ENCODE data around the gene MS4A10. TPM values are rescaled to one million over a fixed set of nuclear protein-coding genes. Genes with fewer than 3 reads are reported as not detected.

MS4A10 gene
- total and polyA plus RNA-seq, 2 experiments from 2014 or later, result not detected

DNA sequence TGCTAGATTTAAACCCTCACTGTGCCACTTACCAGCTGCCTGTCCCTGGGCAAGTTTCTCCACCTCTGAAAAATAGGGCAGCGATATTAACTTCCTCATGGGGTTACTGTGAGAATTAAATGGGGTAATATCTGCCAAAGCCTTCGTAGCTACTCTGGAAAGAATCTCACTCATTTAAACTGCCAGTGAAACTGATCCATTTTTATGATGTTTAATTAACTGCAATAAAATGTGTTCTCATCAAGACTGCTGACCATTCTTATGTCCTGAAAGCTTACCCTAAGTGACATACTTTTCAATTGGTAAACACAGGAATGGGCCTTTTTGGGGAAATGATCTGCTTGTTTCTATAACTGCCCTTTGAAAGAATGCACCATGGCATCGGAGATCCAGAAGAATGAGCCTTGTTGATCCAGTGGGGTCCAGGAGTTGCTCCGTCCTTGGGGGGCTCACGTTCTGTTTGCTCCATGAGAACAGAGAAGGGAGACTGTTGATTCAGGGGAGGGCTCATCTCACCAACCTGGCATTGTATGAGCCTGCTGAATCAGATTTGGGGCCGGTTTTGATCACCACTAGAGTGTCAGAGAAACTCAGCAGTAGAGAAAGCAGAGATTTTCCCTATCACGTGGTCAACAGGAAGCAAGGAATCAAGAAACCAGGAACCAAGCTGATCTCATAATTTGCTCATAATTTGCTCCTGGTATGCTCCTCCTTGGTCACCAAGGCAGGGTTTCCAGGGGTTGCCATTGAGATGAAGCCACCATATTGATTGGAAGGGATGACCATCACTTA, 49.8 kb downstream of the MS4A10 start (continued):
- TF ChIP-seq, protein P1, sequence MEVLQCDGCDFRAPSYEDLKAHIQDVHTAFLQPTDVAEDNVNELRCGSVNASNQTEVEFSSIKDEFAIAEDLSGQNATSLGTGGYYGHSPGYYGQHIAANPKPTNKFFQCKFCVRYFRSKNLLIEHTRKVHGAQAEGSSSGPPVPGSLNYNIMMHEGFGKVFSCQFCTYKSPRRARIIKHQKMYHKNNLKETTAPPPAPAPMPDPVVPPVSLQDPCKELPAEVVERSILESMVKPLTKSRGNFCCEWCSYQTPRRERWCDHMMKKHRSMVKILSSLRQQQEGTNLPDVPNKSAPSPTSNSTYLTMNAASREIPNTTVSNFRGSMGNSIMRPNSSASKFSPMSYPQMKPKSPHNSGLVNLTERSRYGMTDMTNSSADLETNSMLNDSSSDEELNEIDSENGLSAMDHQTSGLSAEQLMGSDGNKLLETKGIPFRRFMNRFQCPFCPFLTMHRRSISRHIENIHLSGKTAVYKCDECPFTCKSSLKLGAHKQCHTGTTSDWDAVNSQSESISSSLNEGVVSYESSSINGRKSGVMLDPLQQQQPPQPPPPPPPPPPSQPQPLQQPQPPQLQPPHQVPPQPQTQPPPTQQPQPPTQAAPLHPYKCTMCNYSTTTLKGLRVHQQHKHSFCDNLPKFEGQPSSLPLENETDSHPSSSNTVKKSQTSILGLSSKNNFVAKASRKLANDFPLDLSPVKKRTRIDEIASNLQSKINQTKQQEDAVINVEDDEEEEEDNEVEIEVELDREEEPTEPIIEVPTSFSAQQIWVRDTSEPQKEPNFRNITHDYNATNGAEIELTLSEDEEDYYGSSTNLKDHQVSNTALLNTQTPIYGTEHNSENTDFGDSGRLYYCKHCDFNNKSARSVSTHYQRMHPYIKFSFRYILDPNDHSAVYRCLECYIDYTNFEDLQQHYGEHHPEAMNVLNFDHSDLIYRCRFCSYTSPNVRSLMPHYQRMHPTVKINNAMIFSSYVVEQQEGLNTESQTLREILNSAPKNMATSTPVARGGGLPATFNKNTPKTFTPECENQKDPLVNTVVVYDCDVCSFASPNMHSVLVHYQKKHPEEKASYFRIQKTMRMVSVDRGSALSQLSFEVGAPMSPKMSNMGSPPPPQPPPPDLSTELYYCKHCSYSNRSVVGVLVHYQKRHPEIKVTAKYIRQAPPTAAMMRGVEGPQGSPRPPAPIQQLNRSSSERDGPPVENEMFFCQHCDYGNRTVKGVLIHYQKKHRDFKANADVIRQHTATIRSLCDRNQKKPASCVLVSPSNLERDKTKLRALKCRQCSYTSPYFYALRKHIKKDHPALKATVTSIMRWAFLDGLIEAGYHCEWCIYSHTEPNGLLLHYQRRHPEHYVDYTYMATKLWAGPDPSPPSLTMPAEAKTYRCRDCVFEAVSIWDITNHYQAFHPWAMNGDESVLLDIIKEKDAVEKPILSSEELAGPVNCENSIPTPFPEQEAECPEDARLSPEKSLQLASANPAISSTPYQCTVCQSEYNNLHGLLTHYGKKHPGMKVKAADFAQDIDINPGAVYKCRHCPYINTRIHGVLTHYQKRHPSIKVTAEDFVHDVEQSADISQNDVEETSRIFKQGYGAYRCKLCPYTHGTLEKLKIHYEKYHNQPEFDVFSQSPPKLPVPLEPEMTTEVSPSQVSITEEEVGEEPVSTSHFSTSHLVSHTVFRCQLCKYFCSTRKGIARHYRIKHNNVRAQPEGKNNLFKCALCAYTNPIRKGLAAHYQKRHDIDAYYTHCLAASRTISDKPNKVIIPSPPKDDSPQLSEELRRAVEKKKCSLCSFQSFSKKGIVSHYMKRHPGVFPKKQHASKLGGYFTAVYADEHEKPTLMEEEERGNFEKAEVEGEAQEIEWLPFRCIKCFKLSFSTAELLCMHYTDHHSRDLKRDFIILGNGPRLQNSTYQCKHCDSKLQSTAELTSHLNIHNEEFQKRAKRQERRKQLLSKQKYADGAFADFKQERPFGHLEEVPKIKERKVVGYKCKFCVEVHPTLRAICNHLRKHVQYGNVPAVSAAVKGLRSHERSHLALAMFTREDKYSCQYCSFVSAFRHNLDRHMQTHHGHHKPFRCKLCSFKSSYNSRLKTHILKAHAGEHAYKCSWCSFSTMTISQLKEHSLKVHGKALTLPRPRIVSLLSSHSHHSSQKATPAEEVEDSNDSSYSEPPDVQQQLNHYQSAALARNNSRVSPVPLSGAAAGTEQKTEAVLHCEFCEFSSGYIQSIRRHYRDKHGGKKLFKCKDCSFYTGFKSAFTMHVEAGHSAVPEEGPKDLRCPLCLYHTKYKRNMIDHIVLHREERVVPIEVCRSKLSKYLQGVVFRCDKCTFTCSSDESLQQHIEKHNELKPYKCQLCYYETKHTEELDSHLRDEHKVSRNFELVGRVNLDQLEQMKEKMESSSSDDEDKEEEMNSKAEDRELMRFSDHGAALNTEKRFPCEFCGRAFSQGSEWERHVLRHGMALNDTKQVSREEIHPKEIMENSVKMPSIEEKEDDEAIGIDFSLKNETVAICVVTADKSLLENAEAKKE (CRISPR knock-in tag; IDR thresholded peaks at IDR 0.05), result no peak
- TF ChIP-seq ZNF114 (CRISPR knock-in tag; IDR thresholded peaks at IDR 0.05) (no peak), CREB1 (CRISPR knock-in tag; IDR thresholded peaks at IDR 0.05; ENCODE audit: low read depth) (no peak), EZH2 (IDR thresholded peaks at IDR 0.05; ENCODE audit: low read depth, unreplicated experiment) (no peak)

DNA sequence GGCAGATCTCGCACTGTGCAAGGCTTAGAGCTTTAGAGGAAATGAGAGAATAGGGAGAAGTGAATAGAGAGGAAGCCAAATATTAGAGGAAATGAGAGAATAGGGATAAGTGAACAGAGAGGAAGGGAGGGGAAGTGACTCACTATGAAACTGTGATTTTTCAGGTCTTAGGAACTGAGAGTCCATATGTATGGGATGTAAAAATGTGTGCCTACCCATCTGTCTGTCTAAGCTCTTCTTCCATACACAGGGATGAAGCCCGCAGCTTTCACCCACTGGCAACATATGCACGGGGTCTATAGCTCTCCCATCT, 50.4 kb downstream of the MS4A10 start:
- Histone ChIP-seq H3K4me2 (no peak overlapping the region), H3F3A (replicated peaks; ENCODE audit: low read depth) (no peaks in the 10 kb centered on the region), H3K4me3 (no peak overlapping the region), H3K79me2 (replicated peaks; ENCODE audit: insufficient read depth) (no peaks in the 10 kb centered on the region), H2AFZ (no peak overlapping the region), H3K27me3 (ENCODE audit: insufficient read depth) (no peaks in the 10 kb centered on the region), H3K4me1 (ENCODE audit: insufficient read depth) (no peaks in the 10 kb centered on the region; the same call in 1 of the 2 replicates), H3K36me3 (ENCODE audit: insufficient read depth) (no peaks in the 10 kb centered on the region), H3K9me2 (ENCODE audit: insufficient read depth) (no peaks in the 10 kb centered on the region), H3K27ac (ENCODE audit: low read depth) (no peak overlapping the region), H4K20me1 (replicated peaks; ENCODE audit: insufficient read depth) (no peaks in the 10 kb centered on the region; the same call in 1 of the 2 replicates)
- Mint-ChIP-seq H3K36me3 (ENCODE audit: low read depth) (no peaks in the 10 kb centered on the region), H3K27me3 (ENCODE audit: insufficient read depth, low read depth, poor library complexity) (peaks cover 7% of the 10 kb centered on the region), H3K27ac (no peak overlapping the region), H3K4me1 (peaks cover 2% of the 10 kb centered on the region; the same call in 1 of the 3 replicates), H3K9me3 (no peaks in the 10 kb centered on the region), H3K4me3 (no peak overlapping the region)
- no peak for ATAC-seq
- no peak for DNase-seq (ENCODE audit: low spot score)
- no peak for TF ChIP-seq POLR2AphosphoS5 (IDR thresholded peaks at IDR 0.05; ENCODE audit: low read depth)
- no peak for TF ChIP-seq JUNB (IDR thresholded peaks at IDR 0.05; ENCODE audit: unreplicated experiment)
- TF ChIP-seq EZH2 (IDR thresholded peaks at IDR 0.05; ENCODE audit: low read depth, unreplicated experiment), result no peak
- TF ChIP-seq STAT1 (IDR thresholded peaks at IDR 0.05; ENCODE audit: unreplicated experiment), result no peak
- TF ChIP-seq, protein P2, sequence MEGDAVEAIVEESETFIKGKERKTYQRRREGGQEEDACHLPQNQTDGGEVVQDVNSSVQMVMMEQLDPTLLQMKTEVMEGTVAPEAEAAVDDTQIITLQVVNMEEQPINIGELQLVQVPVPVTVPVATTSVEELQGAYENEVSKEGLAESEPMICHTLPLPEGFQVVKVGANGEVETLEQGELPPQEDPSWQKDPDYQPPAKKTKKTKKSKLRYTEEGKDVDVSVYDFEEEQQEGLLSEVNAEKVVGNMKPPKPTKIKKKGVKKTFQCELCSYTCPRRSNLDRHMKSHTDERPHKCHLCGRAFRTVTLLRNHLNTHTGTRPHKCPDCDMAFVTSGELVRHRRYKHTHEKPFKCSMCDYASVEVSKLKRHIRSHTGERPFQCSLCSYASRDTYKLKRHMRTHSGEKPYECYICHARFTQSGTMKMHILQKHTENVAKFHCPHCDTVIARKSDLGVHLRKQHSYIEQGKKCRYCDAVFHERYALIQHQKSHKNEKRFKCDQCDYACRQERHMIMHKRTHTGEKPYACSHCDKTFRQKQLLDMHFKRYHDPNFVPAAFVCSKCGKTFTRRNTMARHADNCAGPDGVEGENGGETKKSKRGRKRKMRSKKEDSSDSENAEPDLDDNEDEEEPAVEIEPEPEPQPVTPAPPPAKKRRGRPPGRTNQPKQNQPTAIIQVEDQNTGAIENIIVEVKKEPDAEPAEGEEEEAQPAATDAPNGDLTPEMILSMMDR (conservative IDR thresholded peaks at IDR 0.05; ENCODE audit: low read depth in 2 of 2), result no peak
- no peak for TF ChIP-seq EZH2phosphoT487 (IDR thresholded peaks at IDR 0.05; ENCODE audit: unreplicated experiment)
- no peak for TF ChIP-seq ZNF114 (CRISPR knock-in tag; IDR thresholded peaks at IDR 0.05)
- no peak for TF ChIP-seq NANOG (IDR thresholded peaks at IDR 0.05; ENCODE audit: borderline replicate concordance)
- TF ChIP-seq CREB1 (CRISPR knock-in tag; IDR thresholded peaks at IDR 0.05; ENCODE audit: low read depth), result no peak
- TF ChIP-seq, protein P3, sequence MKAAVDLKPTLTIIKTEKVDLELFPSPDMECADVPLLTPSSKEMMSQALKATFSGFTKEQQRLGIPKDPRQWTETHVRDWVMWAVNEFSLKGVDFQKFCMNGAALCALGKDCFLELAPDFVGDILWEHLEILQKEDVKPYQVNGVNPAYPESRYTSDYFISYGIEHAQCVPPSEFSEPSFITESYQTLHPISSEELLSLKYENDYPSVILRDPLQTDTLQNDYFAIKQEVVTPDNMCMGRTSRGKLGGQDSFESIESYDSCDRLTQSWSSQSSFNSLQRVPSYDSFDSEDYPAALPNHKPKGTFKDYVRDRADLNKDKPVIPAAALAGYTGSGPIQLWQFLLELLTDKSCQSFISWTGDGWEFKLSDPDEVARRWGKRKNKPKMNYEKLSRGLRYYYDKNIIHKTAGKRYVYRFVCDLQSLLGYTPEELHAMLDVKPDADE (IDR thresholded peaks at IDR 0.05), result no peak
- TF ChIP-seq, protein P4, sequence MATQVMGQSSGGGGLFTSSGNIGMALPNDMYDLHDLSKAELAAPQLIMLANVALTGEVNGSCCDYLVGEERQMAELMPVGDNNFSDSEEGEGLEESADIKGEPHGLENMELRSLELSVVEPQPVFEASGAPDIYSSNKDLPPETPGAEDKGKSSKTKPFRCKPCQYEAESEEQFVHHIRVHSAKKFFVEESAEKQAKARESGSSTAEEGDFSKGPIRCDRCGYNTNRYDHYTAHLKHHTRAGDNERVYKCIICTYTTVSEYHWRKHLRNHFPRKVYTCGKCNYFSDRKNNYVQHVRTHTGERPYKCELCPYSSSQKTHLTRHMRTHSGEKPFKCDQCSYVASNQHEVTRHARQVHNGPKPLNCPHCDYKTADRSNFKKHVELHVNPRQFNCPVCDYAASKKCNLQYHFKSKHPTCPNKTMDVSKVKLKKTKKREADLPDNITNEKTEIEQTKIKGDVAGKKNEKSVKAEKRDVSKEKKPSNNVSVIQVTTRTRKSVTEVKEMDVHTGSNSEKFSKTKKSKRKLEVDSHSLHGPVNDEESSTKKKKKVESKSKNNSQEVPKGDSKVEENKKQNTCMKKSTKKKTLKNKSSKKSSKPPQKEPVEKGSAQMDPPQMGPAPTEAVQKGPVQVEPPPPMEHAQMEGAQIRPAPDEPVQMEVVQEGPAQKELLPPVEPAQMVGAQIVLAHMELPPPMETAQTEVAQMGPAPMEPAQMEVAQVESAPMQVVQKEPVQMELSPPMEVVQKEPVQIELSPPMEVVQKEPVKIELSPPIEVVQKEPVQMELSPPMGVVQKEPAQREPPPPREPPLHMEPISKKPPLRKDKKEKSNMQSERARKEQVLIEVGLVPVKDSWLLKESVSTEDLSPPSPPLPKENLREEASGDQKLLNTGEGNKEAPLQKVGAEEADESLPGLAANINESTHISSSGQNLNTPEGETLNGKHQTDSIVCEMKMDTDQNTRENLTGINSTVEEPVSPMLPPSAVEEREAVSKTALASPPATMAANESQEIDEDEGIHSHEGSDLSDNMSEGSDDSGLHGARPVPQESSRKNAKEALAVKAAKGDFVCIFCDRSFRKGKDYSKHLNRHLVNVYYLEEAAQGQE (IDR thresholded peaks at IDR 0.05; ENCODE audit: unreplicated experiment), result no peak

All from GM23338 (cell line).